NB4 (cell line): Measurements from ENCODE around the gene KCNS1.

Source experiments
- MYC ChIP-seq: IDR thresholded peaks from 2 replicates; pipeline ENCODE4 v1.6.1; 2011; ENCODE audit warnings: low read depth, low read length
- TF ChIP-seq, protein P1 (sequence below): IDR thresholded peaks from one replicate; pipeline ENCODE4 v1.5.1; 2012; ENCODE audit warnings: low read depth, low read length
- TF ChIP-seq, protein P2 (sequence below): IDR thresholded peaks from 2 replicates; pipeline ENCODE4 v1.6.1; 2011; ENCODE audit warnings: low read depth, low read length

DNA sequence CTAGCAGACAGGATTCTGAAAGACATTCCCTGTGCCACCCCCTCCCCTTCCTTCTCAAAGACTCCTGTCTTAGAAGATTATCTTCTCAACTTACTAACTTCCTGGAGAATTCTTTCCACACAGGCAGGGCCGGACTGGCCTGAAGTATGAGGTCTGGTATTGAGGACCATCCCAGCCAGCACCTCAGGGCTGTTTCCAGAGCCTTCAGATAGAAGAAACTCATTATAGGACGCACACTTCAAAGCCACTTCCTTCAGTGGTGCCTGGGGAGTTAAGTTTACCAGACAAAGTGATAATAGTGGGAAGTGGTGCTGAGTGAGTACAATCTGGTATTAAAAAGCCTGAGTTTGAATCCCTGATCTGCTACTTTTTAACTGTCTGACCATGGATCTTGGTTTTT is 15.6 kb downstream of the KCNS1 start:
- TF ChIP-seq, protein P1, sequence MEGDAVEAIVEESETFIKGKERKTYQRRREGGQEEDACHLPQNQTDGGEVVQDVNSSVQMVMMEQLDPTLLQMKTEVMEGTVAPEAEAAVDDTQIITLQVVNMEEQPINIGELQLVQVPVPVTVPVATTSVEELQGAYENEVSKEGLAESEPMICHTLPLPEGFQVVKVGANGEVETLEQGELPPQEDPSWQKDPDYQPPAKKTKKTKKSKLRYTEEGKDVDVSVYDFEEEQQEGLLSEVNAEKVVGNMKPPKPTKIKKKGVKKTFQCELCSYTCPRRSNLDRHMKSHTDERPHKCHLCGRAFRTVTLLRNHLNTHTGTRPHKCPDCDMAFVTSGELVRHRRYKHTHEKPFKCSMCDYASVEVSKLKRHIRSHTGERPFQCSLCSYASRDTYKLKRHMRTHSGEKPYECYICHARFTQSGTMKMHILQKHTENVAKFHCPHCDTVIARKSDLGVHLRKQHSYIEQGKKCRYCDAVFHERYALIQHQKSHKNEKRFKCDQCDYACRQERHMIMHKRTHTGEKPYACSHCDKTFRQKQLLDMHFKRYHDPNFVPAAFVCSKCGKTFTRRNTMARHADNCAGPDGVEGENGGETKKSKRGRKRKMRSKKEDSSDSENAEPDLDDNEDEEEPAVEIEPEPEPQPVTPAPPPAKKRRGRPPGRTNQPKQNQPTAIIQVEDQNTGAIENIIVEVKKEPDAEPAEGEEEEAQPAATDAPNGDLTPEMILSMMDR = no peak
- TF ChIP-seq, protein P2, sequence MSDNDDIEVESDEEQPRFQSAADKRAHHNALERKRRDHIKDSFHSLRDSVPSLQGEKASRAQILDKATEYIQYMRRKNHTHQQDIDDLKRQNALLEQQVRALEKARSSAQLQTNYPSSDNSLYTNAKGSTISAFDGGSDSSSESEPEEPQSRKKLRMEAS = no peak
- no peak for TF ChIP-seq MYC
